ENCODE data around the gene DENND1A.

The DENND1A gene

GRCh38 chr9:123863164-123863855 lies 66.6 kb downstream of the DENND1A start:
- DNase-seq (no peak), ATAC-seq (no peak)

- ATAC-seq: no peak
Measured at GRCh38 chr9:123861756-123862120, 68.2 kb downstream of the DENND1A start.

GRCh38 chr9:123861086-123861755 lies 68.7 kb downstream of the DENND1A start:
- ATAC-seq (no peak), DNase-seq (no peak)

More at GRCh38 chr9:123861756-123862120, 68.2 kb downstream of the DENND1A start:
- DNase-seq: no peak

- DNase-seq: no peak
- no peak for ATAC-seq
Measured at GRCh38 chr9:123860603-123861002, 69.3 kb downstream of the DENND1A start.

GRCh38 chr9:123852403-123852802 lies 77.5 kb downstream of the DENND1A start:
- no peak for ATAC-seq
- no peak for DNase-seq

GRCh38 chr9:123851851-123852250 lies 78.1 kb downstream of the DENND1A start:
- ATAC-seq (no peak), DNase-seq (no peak)

GRCh38 chr9:123848447-123849085 lies 81.4 kb downstream of the DENND1A start:
- DNase-seq (no peak), ATAC-seq (no peak)

- ATAC-seq (no peak), DNase-seq (no peak)
Measured at GRCh38 chr9:123846966-123847365, 83.0 kb downstream of the DENND1A start.

GRCh38 chr9:123843703-123844102 lies 86.2 kb downstream of the DENND1A start:
- ATAC-seq: no peak
- DNase-seq: no peak

- DNase-seq: no peak
Measured at GRCh38 chr9:123835821-123836220, 94.1 kb downstream of the DENND1A start.

GRCh38 chr9:123834889-123835562 lies 94.9 kb downstream of the DENND1A start:
- no peak for ATAC-seq
- DNase-seq: no peak

More at GRCh38 chr9:123835821-123836220, 94.1 kb downstream of the DENND1A start:
- ATAC-seq: no peak

GRCh38 chr9:123834218-123834888 lies 95.6 kb downstream of the DENND1A start:
- ATAC-seq (no peak), DNase-seq (no peak)

GRCh38 chr9:123832858-123833650 lies 96.9 kb downstream of the DENND1A start:
- DNase-seq: no peak
- ATAC-seq: no peak

- DNase-seq (no peak), ATAC-seq (no peak)
Measured at GRCh38 chr9:123832176-123832575, 97.8 kb downstream of the DENND1A start.

- no peak for ATAC-seq
- no peak for DNase-seq
Measured at GRCh38 chr9:123828449-123828848, 101.5 kb downstream of the DENND1A start.

GRCh38 chr9:123825342-123826060 lies 104.4 kb downstream of the DENND1A start:
- no peak for ATAC-seq

GRCh38 chr9:123823194-123823947 lies 106.6 kb downstream of the DENND1A start:
- DNase-seq: no peak
- ATAC-seq: no peak

More at GRCh38 chr9:123825342-123826060, 104.4 kb downstream of the DENND1A start:
- DNase-seq: no peak

GRCh38 chr9:123821619-123822018 lies 108.3 kb downstream of the DENND1A start:
- no peak for DNase-seq
- ATAC-seq: no peak

- ATAC-seq: no peak
- no peak for DNase-seq
Measured at GRCh38 chr9:123820139-123820538, 109.8 kb downstream of the DENND1A start.
